ENCODE results near the gene AKAP13. TPM values are rescaled to one million over a fixed set of nuclear protein-coding genes. Genes with fewer than 3 reads are reported as not detected.

AKAP13 gene
- total RNA-seq, 1 donor from 2014 or later, result 73.8 TPM

GRCh38 chr15:85589851-85590250, 209.4 kb downstream of the AKAP13 start:
- Mint-ChIP-seq H3K27ac (no peak overlapping the region), H3K36me3 (peaks cover 15% of the 10 kb centered on the region), H3K4me3 (no peak overlapping the region), H3K4me1 (peaks cover 28% of the 10 kb centered on the region), H3K9me3 (no peaks in the 10 kb centered on the region), H3K27me3 (ENCODE audit: insufficient read depth, low read depth) (no peaks in the 10 kb centered on the region)
- Histone ChIP-seq H3K4me1 (peaks cover 6% of the 10 kb centered on the region), H3K9me3 (ENCODE audit: low read depth) (no peaks in the 10 kb centered on the region), H3K9ac (no peak overlapping the region), H2AFZ (replicated peaks) (no peak overlapping the region), H3K4me3 (no peak overlapping the region), H3K27me3 (no peaks in the 10 kb centered on the region), H3K36me3 (no peaks in the 10 kb centered on the region), H3K27ac (no peak overlapping the region), H4K20me1 (ENCODE audit: low read depth) (peaks cover 8% of the 10 kb centered on the region), H3K79me2 (ENCODE audit: low read depth) (peaks cover 8% of the 10 kb centered on the region), H3F3A (ENCODE audit: low read depth) (no peaks in the 10 kb centered on the region), H3K4me2 (no peak overlapping the region)
- DNase-seq (ENCODE audit: low spot score), result no peak
- TF ChIP-seq CTCF (IDR thresholded peaks at IDR 0.05), result no peak
- TF ChIP-seq EZH2phosphoT487 (IDR thresholded peaks at IDR 0.05), result no peak
- no peak for TF ChIP-seq EZH2 (IDR thresholded peaks at IDR 0.05)

GRCh38 chr15:85591622-85592021, 211.2 kb downstream of the AKAP13 start:
- Histone ChIP-seq H3K79me2 (ENCODE audit: low read depth) (no peaks in the 10 kb centered on the region), H3K4me3 (no peak overlapping the region), H3F3A (ENCODE audit: low read depth) (no peaks in the 10 kb centered on the region), H3K27me3 (no peaks in the 10 kb centered on the region), H2AFZ (replicated peaks) (no peak overlapping the region), H3K4me2 (no peak overlapping the region), H3K9me3 (ENCODE audit: low read depth) (no peaks in the 10 kb centered on the region), H3K4me1 (peaks cover 6% of the 10 kb centered on the region), H4K20me1 (ENCODE audit: low read depth) (no peaks in the 10 kb centered on the region), H3K27ac (no peak overlapping the region), H3K36me3 (no peaks in the 10 kb centered on the region), H3K9ac (no peak overlapping the region)
- H3K27ac Mint-ChIP-seq, result no peak overlapping the region
- no peak for DNase-seq (ENCODE audit: low spot score)
- no peak for TF ChIP-seq EZH2phosphoT487 (IDR thresholded peaks at IDR 0.05)
- TF ChIP-seq CTCF (IDR thresholded peaks at IDR 0.05), result no peak
- no peak for TF ChIP-seq EZH2 (IDR thresholded peaks at IDR 0.05)
- H3K36me3 Mint-ChIP-seq, result peaks cover 11% of the 10 kb centered on the region
- no peaks in the 10 kb centered on the region for H3K9me3 Mint-ChIP-seq
- peaks cover 18% of the 10 kb centered on the region for H3K4me1 Mint-ChIP-seq
- H3K4me3 Mint-ChIP-seq, result no peak overlapping the region
- no peaks in the 10 kb centered on the region for H3K27me3 Mint-ChIP-seq (ENCODE audit: insufficient read depth, low read depth)

GRCh38 chr15:85592148-85592547, 211.7 kb downstream of the AKAP13 start:
- no peaks in the 10 kb centered on the region for H3K36me3 ChIP-seq

More at GRCh38 chr15:85592148-85592547, 211.7 kb downstream of the AKAP13 start:
- Mint-ChIP-seq H3K9me3 (no peaks in the 10 kb centered on the region), H3K4me1 (peaks cover 18% of the 10 kb centered on the region), H3K27ac (no peak overlapping the region), H3K27me3 (ENCODE audit: insufficient read depth, low read depth) (no peaks in the 10 kb centered on the region), H3K36me3 (peaks cover 7% of the 10 kb centered on the region), H3K4me3 (no peak overlapping the region)
- TF ChIP-seq EZH2phosphoT487 (IDR thresholded peaks at IDR 0.05) (no peak), CTCF (IDR thresholded peaks at IDR 0.05) (no peak), EZH2 (IDR thresholded peaks at IDR 0.05) (no peak)
- H4K20me1 ChIP-seq (ENCODE audit: low read depth), result no peaks in the 10 kb centered on the region
- no peaks in the 10 kb centered on the region for H3K27me3 ChIP-seq
- no peak overlapping the region for H3K27ac ChIP-seq
- H2AFZ ChIP-seq (replicated peaks), result no peak overlapping the region
- H3K4me3 ChIP-seq, result no peak overlapping the region
- no peak overlapping the region for H3K4me2 ChIP-seq
- H3K9ac ChIP-seq, result no peak overlapping the region
- DNase-seq (ENCODE audit: low spot score), result no peak
- peaks cover 6% of the 10 kb centered on the region for H3K4me1 ChIP-seq
- no peaks in the 10 kb centered on the region for H3K79me2 ChIP-seq (ENCODE audit: low read depth)
- H3F3A ChIP-seq (ENCODE audit: low read depth), result no peaks in the 10 kb centered on the region
- no peaks in the 10 kb centered on the region for H3K9me3 ChIP-seq (ENCODE audit: low read depth)

All from neural progenitor cell (in vitro differentiated cells).